Stomach (tissue), 4 donors: ENCODE measurements around the gene ADCY7.

Experiments used
- EP300 ChIP-seq: sonication (generic); formaldehyde crosslinking; IDR thresholded peaks from one replicate; pipeline ENCODE4 v1.6.1; 2017; ENCODE audit warnings: antibody characterized with exemption
- POLR2AphosphoS5 ChIP-seq, 3 donors: sonication (generic); formaldehyde crosslinking; IDR thresholded peaks; one replicate each; pipeline ENCODE4 v1.6.1; 2016; ENCODE audit warnings: antibody characterized with exemption in 3 of 3
- TF ChIP-seq, protein P1 (sequence below), 7 experiments: fragments of 450-650 bp in 4 of 7; fragments of 200-600 bp in 3 of 7; sonication (generic) in 3 of 7; IDR thresholded peaks; one replicate each; pipeline ENCODE4 v1.5.1; 2016 to 2019; ENCODE audit warnings: antibody characterized with exemption in 7 of 7, control low read depth in 2 of 7, mild to moderate bottlenecking in 1 of 7

- TF ChIP-seq POLR2AphosphoS5 (IDR thresholded peaks at IDR 0.05) (no peak), EP300 (no peak)
- TF ChIP-seq, protein P1, sequence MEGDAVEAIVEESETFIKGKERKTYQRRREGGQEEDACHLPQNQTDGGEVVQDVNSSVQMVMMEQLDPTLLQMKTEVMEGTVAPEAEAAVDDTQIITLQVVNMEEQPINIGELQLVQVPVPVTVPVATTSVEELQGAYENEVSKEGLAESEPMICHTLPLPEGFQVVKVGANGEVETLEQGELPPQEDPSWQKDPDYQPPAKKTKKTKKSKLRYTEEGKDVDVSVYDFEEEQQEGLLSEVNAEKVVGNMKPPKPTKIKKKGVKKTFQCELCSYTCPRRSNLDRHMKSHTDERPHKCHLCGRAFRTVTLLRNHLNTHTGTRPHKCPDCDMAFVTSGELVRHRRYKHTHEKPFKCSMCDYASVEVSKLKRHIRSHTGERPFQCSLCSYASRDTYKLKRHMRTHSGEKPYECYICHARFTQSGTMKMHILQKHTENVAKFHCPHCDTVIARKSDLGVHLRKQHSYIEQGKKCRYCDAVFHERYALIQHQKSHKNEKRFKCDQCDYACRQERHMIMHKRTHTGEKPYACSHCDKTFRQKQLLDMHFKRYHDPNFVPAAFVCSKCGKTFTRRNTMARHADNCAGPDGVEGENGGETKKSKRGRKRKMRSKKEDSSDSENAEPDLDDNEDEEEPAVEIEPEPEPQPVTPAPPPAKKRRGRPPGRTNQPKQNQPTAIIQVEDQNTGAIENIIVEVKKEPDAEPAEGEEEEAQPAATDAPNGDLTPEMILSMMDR (IDR thresholded peaks at IDR 0.05), result no peak
These were observed 5.9 kb upstream of the ADCY7 start for GRCh38 chr16:50260206-50261159.
